Measurements from ENCODE around the gene SV2B. TPM values are rescaled to one million over a fixed set of nuclear protein-coding genes. Genes with fewer than 3 reads are reported as not detected.

The SV2B gene
- total RNA-seq, 1 experiment from 2014 or later: 0.44 TPM

DNA sequence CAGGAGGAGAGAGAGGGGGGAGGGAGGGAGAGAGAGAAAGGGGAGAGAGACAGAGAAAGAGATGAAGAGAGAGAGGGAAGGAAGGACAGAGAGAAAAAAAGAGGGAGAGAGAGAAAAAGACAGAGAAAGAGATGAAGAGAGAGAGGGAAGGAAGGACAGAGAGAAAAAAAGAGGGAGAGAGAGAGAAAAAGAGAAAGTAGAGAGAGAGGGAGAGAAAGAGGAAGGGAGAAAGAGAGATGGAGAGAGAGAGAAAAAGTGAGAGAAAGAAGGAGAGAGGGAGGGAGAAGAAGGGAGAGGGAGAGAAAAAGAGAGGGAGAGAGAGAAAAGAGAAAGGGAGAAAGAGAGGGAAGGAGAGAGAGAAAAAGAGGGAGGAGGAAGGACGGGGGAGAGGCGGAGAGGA lies 204.2 kb downstream of the SV2B start:
- H3K27ac Mint-ChIP-seq (ENCODE audit: low read depth, unreplicated experiment): peak overlapping the region; percentile 35
- H3K4me3 Mint-ChIP-seq (ENCODE audit: unreplicated experiment): no peak overlapping the region
- no peaks in the 10 kb centered on the region for H3K9me3 Mint-ChIP-seq (ENCODE audit: unreplicated experiment)
- intact Hi-C loops (cut with micrococcal nuclease): loop anchor here (5.0 to 10.0 kb wide), 2 partner anchors 401 to 678 kb away; no protein-coding TSS in a partner anchor
- ChIA-PET POLR2A (interaction anchor here (1.1 kb wide), 1 partner anchor 218 kb away, joined by 3 read pairs; no protein-coding TSS in a partner anchor), CTCF (interaction anchor here (0.6 to 8.7 kb wide), 12 partner anchors 9 to 1406 kb away, joined by 3 to 105 read pairs (median 4); partner anchors contain the start of gene SLCO3A1)
- no peak for DNase-seq (ENCODE audit: unreplicated experiment)
- H3K27me3 Mint-ChIP-seq (ENCODE audit: insufficient read depth, unreplicated experiment): peaks cover 80% of the 10 kb centered on the region
- no TSS peak for BruUV-seq (replicated peaks)
- H3K36me3 Mint-ChIP-seq (ENCODE audit: insufficient read depth, unreplicated experiment): no peaks in the 10 kb centered on the region
- TF ChIP-seq, protein P1, sequence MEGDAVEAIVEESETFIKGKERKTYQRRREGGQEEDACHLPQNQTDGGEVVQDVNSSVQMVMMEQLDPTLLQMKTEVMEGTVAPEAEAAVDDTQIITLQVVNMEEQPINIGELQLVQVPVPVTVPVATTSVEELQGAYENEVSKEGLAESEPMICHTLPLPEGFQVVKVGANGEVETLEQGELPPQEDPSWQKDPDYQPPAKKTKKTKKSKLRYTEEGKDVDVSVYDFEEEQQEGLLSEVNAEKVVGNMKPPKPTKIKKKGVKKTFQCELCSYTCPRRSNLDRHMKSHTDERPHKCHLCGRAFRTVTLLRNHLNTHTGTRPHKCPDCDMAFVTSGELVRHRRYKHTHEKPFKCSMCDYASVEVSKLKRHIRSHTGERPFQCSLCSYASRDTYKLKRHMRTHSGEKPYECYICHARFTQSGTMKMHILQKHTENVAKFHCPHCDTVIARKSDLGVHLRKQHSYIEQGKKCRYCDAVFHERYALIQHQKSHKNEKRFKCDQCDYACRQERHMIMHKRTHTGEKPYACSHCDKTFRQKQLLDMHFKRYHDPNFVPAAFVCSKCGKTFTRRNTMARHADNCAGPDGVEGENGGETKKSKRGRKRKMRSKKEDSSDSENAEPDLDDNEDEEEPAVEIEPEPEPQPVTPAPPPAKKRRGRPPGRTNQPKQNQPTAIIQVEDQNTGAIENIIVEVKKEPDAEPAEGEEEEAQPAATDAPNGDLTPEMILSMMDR (IDR thresholded peaks at IDR 0.05; ENCODE audit: unreplicated experiment): no peak
- H3K4me1 Mint-ChIP-seq (ENCODE audit: insufficient read depth, unreplicated experiment): no peaks in the 10 kb centered on the region

DNA sequence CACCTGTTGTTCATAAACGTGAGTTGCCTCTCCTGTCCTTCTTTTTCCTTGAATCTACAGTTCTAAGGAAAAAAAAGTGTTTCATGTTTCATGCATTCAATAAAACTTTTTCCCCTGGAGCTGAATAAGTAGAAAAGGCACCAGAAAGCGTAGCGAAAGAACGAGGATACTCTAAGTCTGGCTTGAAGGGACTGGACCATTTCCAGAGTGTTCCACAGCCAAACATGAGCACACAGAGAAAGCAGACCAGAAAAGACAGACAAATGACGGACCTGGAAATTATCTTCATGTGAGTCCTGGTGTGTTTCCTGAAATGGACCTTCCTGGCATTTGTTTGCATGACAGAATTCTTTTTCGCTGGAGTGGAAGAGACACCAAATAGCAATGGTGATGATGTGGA lies 204.7 kb downstream of the SV2B start:
- no peak overlapping the region for H3K27ac Mint-ChIP-seq (ENCODE audit: low read depth, unreplicated experiment)

DNA sequence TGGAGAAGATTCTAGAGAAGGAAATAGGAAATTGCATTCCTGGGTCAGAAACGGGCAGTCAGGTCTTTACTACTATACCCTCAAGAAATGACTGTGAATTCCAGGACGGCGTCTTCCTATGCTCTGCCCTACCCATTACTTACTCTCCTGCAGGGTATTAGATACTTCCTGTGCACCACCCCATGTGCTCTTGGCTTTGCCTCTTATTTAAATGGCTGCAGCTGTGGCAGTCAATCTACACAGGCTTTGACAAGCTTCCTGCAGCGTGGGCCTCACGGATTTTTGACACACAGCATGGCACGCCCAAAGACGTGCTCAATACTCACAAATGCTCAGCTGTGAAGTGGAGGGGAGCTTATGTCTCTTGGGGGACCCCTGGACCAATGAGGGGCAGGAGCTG lies 206.1 kb downstream of the SV2B start:
- CTCF ChIA-PET: interaction anchor here (0.7 to 8.7 kb wide), 4 partner anchors 9 to 771 kb away, joined by 3 to 102 read pairs (median 4); partner anchors contain the start of gene SLCO3A1
- Mint-ChIP-seq H3K4me1 (ENCODE audit: insufficient read depth, unreplicated experiment) (no peaks in the 10 kb centered on the region), H3K27ac (ENCODE audit: low read depth, unreplicated experiment) (no peak overlapping the region), H3K9me3 (ENCODE audit: unreplicated experiment) (no peaks in the 10 kb centered on the region), H3K4me3 (ENCODE audit: unreplicated experiment) (no peak overlapping the region), H3K27me3 (ENCODE audit: insufficient read depth, unreplicated experiment) (peaks cover 72% of the 10 kb centered on the region), H3K36me3 (ENCODE audit: insufficient read depth, unreplicated experiment) (no peaks in the 10 kb centered on the region)
- intact Hi-C loops (cut with micrococcal nuclease): loop anchor here (10.0 kb wide), 1 partner anchor 399 kb away; no protein-coding TSS in a partner anchor
- POLR2A ChIA-PET: no interaction called here
- TF ChIP-seq, protein P1 (IDR thresholded peaks at IDR 0.05; ENCODE audit: unreplicated experiment): no peak
- no TSS peak for BruUV-seq (replicated peaks)
- no peak for DNase-seq (ENCODE audit: unreplicated experiment)

More for the DNA sequence above, 204.7 kb downstream of the SV2B start:
- TF ChIP-seq, protein P1 (IDR thresholded peaks at IDR 0.05; ENCODE audit: unreplicated experiment): no peak
- intact Hi-C loops (cut with micrococcal nuclease): loop anchor here (5.0 to 10.0 kb wide), 2 partner anchors 400 to 678 kb away; no protein-coding TSS in a partner anchor
- POLR2A ChIA-PET: interaction anchor here (0.7 kb wide), 1 partner anchor 19 kb away, joined by 3 read pairs; no protein-coding TSS in a partner anchor
- no TSS peak for BruUV-seq (replicated peaks)
- H3K27me3 Mint-ChIP-seq (ENCODE audit: insufficient read depth, unreplicated experiment): peaks cover 80% of the 10 kb centered on the region
- DNase-seq (ENCODE audit: unreplicated experiment): no peak
- H3K36me3 Mint-ChIP-seq (ENCODE audit: insufficient read depth, unreplicated experiment): no peaks in the 10 kb centered on the region
- H3K9me3 Mint-ChIP-seq (ENCODE audit: unreplicated experiment): no peaks in the 10 kb centered on the region
- H3K4me3 Mint-ChIP-seq (ENCODE audit: unreplicated experiment): no peak overlapping the region
- H3K4me1 Mint-ChIP-seq (ENCODE audit: insufficient read depth, unreplicated experiment): no peaks in the 10 kb centered on the region
- CTCF ChIA-PET: interaction anchor here (0.5 to 8.7 kb wide), 3 partner anchors 546 to 772 kb away, joined by 3 to 105 read pairs (median 102); partner anchors contain the start of gene SLCO3A1

DNA sequence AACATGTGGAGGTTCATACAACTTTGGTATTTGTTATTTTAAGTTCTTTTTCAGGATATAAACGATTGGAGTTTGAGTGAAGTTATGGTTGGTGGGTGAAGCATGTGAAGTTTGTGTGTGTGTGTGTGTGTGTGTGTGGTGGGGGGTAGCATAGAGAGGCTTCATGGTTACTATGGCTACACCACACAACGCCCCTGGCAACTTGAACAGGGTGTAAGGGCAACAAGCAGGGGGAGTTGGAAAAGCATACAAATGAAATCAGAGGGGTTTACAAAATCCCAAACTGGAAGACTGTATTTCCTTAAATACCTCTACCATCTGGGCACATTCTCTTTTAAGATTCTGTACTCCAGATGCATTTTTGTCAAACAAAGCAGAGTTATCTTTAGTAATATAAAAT lies 207.5 kb downstream of the SV2B start:
- no peaks in the 10 kb centered on the region for H3K4me1 Mint-ChIP-seq (ENCODE audit: insufficient read depth, unreplicated experiment)
- no peak overlapping the region for H3K27ac Mint-ChIP-seq (ENCODE audit: low read depth, unreplicated experiment)
- intact Hi-C loops (cut with micrococcal nuclease): loop anchor here (10.0 kb wide), 1 partner anchor 397 kb away; no protein-coding TSS in a partner anchor
- no peak overlapping the region for H3K4me3 Mint-ChIP-seq (ENCODE audit: unreplicated experiment)
- ChIA-PET POLR2A (no interaction called here), CTCF (no interaction called here)
- DNase-seq (ENCODE audit: unreplicated experiment): no peak
- H3K36me3 Mint-ChIP-seq (ENCODE audit: insufficient read depth, unreplicated experiment): no peaks in the 10 kb centered on the region
- BruUV-seq (replicated peaks): no TSS peak
- no peaks in the 10 kb centered on the region for H3K9me3 Mint-ChIP-seq (ENCODE audit: unreplicated experiment)
- peaks cover 72% of the 10 kb centered on the region for H3K27me3 Mint-ChIP-seq (ENCODE audit: insufficient read depth, unreplicated experiment)
- TF ChIP-seq, protein P1 (IDR thresholded peaks at IDR 0.05; ENCODE audit: unreplicated experiment): no peak

All from MCF 10A (cell line).